Ovary (tissue), 9 donors: ENCODE data around the gene USP48. TPM values are rescaled to one million over a fixed set of nuclear protein-coding genes. Genes with fewer than 3 reads are reported as not detected.

Experiments
- DNase-seq, 5 donors: peaks; one replicate each; pipeline ENCODE4 v3.0.0-alpha.2; 2019 to 2020
- H3K27ac ChIP-seq, 2 donors: fragments of 200-600 bp; one replicate each; pipeline versions ENCODE4 v1.5.1 to v1.8.0; 2019 to 2022
- H3K27me3 ChIP-seq: fragments of 200-600 bp; one replicate; pipeline ENCODE4 v1.8.0; 2022
- H3K36me3 ChIP-seq: fragments of 200-600 bp; sonication (generic); one replicate; pipeline ENCODE4 v1.5.1; 2019
- H3K4me1 ChIP-seq: one replicate; pipeline ENCODE4 v1.8.1; 2013; ENCODE audit warnings: mild to moderate bottlenecking, moderate library complexity; ENCODE audit not compliant: insufficient read depth
- H3K4me3 ChIP-seq: fragments of 200-600 bp; sonication (generic); one replicate; pipeline ENCODE4 v1.5.1; 2017
- H3K9me3 ChIP-seq, 2 donors: fragments of 200-600 bp in 1 of 2; sonication (generic) in 1 of 2; one replicate each; pipeline versions ENCODE4 v1.5.1 to v1.8.1; 2013 to 2019; ENCODE audit warnings: mild to moderate bottlenecking in 1 of 2, moderate library complexity in 1 of 2
- CTCF ChIP-seq, 3 donors: fragments of 450-650 bp in 2 of 3; fragments of 200-600 bp in 1 of 3; IDR thresholded peaks; one replicate each; pipeline versions ENCODE4 v1.5.1 to v1.8.0; 2016 to 2022; ENCODE audit warnings: antibody characterized with exemption in 3 of 3, mild to moderate bottlenecking in 1 of 3
- EP300 ChIP-seq: sonication (generic); formaldehyde crosslinking; IDR thresholded peaks from one replicate; pipeline ENCODE4 v1.6.1; 2017; ENCODE audit warnings: antibody characterized with exemption
- POLR2A ChIP-seq: fragments of 450-650 bp; IDR thresholded peaks from one replicate; pipeline ENCODE4 v1.6.1; 2017; ENCODE audit warnings: antibody characterized with exemption, mild to moderate bottlenecking, moderate library complexity
- WGBS, 3 donors: extraction: QIAGEN DNeasy Blood & Tissue Kit in 1 of 3; methylation state at CpG; one replicate each; pipeline versions ENCODE4 v1.1.5 to v1.1.7; 2013 to 2017; 5-methylcytosine and 5-hydroxymethylcytosine counted together
- intact Hi-C, 4 donors: fragments of 100-400 bp; cut with DNase I; formaldehyde crosslinking; loops; one replicate each; pipeline versions ENCODE4 v1.11.0 to v1.15.1; 2022 to 2023
- polyA plus RNA-seq, 2 donors: library from polyadenylated mRNA; stranded (reverse); fragments of 200-250 nt in 1 of 2; fragments of 350-450 nt in 1 of 2; fragmentation: Illumina TruSeq in 1 of 2; extraction: RNeasy Lipid Tissue Mini Kit (QIAGEN cat#74804) in 1 of 2; gene quantifications; one replicate each; pipeline ENCODE4 v1.2.3, GENCODE V29; 2013 to 2014
- total RNA-seq, 7 donors: library from RNA; depleted of rRNA in 2 of 7; stranded (reverse); fragments of >200 nt in 2 of 7; fragmentation: NEBNext Ultra II Directional in 3 of 7; extraction: Animal tissue kit (Norgen Biotek cat#: 25700) in 3 of 7; gene quantifications; one replicate each; pipeline versions ENCODE4 v1.1.0 to v1.2.4, GENCODE V29; 2016 to 2023
- donor health status: DM: no; HTN: no; CAD: no; lungs with moderate emphysema.
- donor health status: DM: no; HTN: no; CAD: no.
- donor health status: Bipolar disorder and iron deficiency.
- donor health status: DM: yes; HTN: yes; CAD: no.
- donor health status: DM: no; HTN: no; CAD: no.
- donor health status: DM: yes; HTN: yes; CAD: no.

Gene USP48
- total and polyA plus RNA-seq, 9 donors: 25.2 to 87.1 (median 60.6) TPM

DNA sequence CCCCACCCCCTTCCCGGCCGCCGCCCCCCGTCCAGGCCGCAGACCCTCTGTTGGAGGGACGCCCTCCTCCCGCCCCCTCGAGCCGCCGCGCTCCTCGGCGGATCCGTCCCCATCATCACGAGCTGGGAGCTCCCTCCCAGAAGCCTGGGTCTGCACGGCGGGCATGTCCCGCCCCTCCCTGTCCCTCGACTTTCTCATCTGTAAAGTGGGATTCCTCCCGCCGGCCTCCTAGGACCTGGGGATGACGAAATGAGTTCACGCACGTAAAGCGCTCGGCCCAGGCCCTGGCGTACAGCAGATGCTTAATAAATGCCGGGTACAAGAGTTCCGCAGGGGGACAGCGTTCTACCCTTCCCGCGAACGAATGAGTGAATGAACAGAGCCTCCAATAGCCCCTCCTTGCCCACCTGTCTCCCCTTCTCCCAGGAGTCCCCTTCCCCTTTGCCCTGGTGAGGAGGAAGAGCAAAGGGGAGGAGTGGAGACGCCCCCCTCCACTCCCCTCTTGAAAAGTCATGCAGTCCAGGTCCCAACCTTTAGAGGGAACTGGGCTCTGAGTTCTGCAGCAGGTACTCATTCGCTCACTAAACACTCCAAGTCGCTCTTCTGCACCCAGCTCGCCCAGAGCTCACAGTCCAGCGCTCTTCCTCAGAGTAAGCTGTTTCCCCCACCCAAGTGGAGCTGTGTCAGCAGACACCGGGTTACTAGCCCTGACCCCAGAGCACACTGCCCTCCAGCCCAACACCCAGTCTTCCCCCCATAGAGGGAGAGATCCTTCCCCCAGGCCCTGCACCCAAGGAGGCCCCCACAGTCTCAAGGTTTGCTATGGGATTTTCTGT, 130.6 kb downstream of the USP48 start:
- Histone ChIP-seq H3K9me3 (no peaks in the 10 kb centered on the region), H3K4me3 (peak overlapping the region; percentile 39), H3K4me1 (peaks cover 5% of the 10 kb centered on the region), H3K27ac (no peak overlapping the region), H3K27me3 (no peaks in the 10 kb centered on the region), H3K36me3 (no peaks in the 10 kb centered on the region)
- no peak for DNase-seq
- TF ChIP-seq EP300 (no peak), CTCF (IDR thresholded peaks at IDR 0.05) (no peak), POLR2A (no peak)
- intact Hi-C loops: loop anchor here in 2 of 4 donors (5.0 to 10.0 kb wide), 2 partner anchors 148 to 280 kb away; partner anchors contain the start of gene ALPL (in 2 of the 2)
- 15 to 45% (median 26%) methylated on average over 18 to 39 of the region's 39 CpGs for WGBS, 3 donors

GRCh38 chr1:21651214-21652042, 131.5 kb downstream of the USP48 start:
- no peak overlapping the region for H3K27ac ChIP-seq
- H3K9me3 ChIP-seq: no peaks in the 10 kb centered on the region
- H3K36me3 ChIP-seq: no peaks in the 10 kb centered on the region
- H3K4me3 ChIP-seq: peak overlapping the region; percentile 39
- TF ChIP-seq EP300: no peak
- no peak for TF ChIP-seq CTCF (IDR thresholded peaks at IDR 0.05)
- no peak for TF ChIP-seq POLR2A
- DNase-seq: peak in 4 of 5 donors; percentile 33 to 68 (median 62)
- intact Hi-C loops: loop anchor here in 2 of 4 donors (5.0 to 10.0 kb wide), 2 partner anchors 147 to 279 kb away; partner anchors contain the start of gene ALPL (in 2 of the 2)
- peaks cover 5% of the 10 kb centered on the region for H3K4me1 ChIP-seq
- WGBS, 3 donors: 2 to 13% (median 2%) methylated on average over 27 to 80 of the region's 80 CpGs
- no peaks in the 10 kb centered on the region for H3K27me3 ChIP-seq

DNA sequence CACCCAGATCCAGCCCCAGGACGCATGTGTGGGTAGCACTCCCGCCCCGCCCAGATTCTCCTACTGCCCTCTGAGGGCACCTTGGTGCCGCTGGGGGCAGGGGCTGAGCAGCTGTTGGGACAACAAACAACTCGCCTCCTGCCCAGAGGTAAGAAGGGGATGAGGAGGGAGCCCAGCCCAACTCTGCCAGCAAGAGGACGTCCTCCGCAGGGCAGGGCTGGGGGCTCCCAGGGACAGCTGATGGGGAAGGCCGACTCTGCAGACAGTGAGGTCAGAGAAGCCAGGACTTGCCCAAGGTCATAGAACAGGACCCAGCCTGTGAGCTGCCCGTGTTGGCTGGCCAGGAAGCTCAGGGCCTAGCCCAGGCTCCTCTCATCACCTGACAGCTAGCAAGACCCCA, 132.5 kb downstream of the USP48 start:
- H3K27ac ChIP-seq: no peak overlapping the region
- WGBS, 3 donors: 65 to 68% (median 66%) methylated on average over 9 of the region's 9 CpGs
- TF ChIP-seq POLR2A (no peak), EP300 (no peak), CTCF (IDR thresholded peaks at IDR 0.05) (no peak)
- intact Hi-C loops: loop anchor here in 2 of 4 donors (5.0 to 10.0 kb wide), 2 partner anchors 146 to 278 kb away; partner anchors contain the start of gene ALPL (in 2 of the 2)
- no peaks in the 10 kb centered on the region for H3K9me3 ChIP-seq
- DNase-seq: no peak
- H3K27me3 ChIP-seq: no peaks in the 10 kb centered on the region
- H3K4me3 ChIP-seq: no peak overlapping the region
- peaks cover 5% of the 10 kb centered on the region for H3K4me1 ChIP-seq
- H3K36me3 ChIP-seq: no peaks in the 10 kb centered on the region

DNA sequence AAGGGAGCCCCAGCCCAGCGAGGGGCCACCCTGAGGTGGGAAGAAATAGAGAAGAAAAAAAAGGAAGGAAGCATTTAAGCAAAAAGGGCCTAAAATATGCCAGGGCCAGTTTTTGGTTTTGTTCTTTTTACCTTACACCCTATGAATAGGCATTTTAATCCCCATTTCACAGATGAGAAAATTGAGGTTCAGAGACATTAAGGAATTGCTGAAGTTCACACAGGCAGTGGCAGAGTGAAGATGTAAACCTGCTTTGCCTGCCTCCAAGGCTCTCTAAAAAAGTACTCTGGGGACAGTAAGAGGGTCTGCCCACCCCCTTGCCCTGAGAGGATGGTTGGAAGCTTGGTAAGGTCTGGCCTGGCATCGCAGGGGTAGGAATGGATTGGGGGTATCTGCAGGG, 133.6 kb downstream of the USP48 start:
- no peak for DNase-seq
- 74 to 82% (median 77%) methylated on average over 2 of the region's 2 CpGs for WGBS, 3 donors
- Histone ChIP-seq H3K27ac (no peak overlapping the region), H3K4me1 (peaks cover 5% of the 10 kb centered on the region), H3K36me3 (no peaks in the 10 kb centered on the region), H3K9me3 (no peaks in the 10 kb centered on the region), H3K4me3 (no peak overlapping the region), H3K27me3 (no peaks in the 10 kb centered on the region)
- no peak for TF ChIP-seq POLR2A
- TF ChIP-seq CTCF (IDR thresholded peaks at IDR 0.05): no peak
- no peak for TF ChIP-seq EP300
- intact Hi-C loops: no loop called here
